GM11168 (cell line): Measurements from ENCODE around the gene OPA3.

Experiments
- in situ Hi-C: fragments of 300-500 bp; cut with MboI; formaldehyde crosslinking; loops from one replicate; pipeline ENCODE4 v1.12.0; 2022; ENCODE audit warnings: low sequenced_read_pairs; ENCODE audit not compliant: unreplicated experiment

Gene OPA3

DNA sequence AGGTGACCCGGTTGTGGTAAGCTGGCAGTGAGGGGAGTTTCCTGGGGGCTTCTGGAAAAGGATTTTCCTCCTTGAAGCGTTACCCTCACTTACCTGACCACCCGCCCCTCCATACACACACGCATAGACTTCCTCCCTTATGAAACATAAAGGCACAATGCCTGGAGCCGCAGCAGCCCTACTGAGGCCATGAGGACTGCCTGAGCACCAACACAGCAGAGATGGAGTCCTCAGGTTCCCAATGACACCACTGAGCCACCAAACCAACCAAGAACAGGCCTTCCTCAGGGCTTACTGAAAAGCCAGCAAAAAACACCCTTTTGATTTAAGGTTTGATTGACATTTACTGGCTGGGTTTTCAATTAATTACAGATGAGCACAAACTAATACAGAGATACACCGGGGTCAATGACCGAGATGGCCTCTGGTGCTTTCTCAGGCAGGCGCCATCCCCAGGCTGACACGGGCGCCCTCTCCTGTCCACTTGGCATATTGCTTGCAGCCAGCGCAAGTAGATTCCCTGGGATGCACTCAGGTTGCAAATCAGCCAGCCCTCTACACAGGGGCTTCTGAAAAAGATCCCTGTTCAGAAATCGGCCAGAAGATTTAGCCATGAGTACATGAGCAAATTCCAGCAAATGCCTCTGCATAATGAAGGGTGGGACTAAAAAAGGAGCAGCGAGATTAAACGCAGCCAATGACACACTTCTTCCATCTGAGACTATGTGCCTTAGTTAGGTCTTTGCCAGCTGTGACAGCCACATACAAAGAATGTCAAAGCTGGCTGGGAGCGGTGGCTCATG lies 14.8 kb downstream of the OPA3 start:
- in situ Hi-C loops: no loop called here

DNA sequence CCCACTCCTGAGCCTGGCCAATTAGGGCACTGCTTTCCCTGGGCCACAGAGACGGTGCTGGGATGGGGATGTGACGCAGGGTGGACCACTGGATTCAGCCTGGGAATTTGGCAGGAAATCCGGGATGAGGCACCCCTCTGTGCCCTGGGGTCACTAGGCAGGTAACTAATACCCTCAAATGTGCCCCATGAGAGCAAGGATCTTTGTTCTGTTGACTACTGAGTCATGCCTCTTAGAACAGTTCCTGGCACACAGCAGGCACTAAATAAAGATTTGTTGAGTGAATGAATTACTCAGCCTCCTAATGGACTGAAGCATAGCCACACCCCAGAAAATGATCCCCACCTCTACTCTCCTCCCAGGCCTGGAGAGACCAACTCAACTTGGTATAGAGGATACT lies 15.9 kb downstream of the OPA3 start:
- in situ Hi-C loops: no loop called here

- in situ Hi-C loops: no loop called here
Observed at GRCh38 chr19:45567609-45568008, 17.0 kb downstream of the OPA3 start.

GRCh38 chr19:45564131-45564780 lies 20.3 kb downstream of the OPA3 start:
- in situ Hi-C loops: no loop called here

DNA sequence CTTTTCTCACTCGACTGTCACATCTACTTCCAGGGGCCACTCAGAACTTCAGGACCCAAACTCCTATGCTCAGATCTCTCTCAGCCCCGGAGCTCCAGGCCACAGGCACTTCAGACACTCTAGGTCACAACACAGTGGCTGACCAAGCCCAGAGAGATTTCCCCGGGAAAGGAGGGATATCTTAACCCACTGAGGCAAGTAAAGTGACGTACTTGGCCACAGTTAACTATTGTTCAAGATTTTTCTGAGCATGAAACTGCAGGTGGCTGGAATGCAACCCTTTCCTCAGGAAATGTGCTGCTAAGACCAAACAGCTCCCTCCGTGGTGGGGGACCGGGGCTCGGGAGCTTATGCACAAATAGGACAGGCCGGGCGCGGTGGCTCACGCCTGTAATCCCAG lies 23.9 kb downstream of the OPA3 start:
- in situ Hi-C loops: no loop called here

- in situ Hi-C loops: no loop called here
Observed at GRCh38 chr19:45560038-45560437, 24.6 kb downstream of the OPA3 start.

DNA sequence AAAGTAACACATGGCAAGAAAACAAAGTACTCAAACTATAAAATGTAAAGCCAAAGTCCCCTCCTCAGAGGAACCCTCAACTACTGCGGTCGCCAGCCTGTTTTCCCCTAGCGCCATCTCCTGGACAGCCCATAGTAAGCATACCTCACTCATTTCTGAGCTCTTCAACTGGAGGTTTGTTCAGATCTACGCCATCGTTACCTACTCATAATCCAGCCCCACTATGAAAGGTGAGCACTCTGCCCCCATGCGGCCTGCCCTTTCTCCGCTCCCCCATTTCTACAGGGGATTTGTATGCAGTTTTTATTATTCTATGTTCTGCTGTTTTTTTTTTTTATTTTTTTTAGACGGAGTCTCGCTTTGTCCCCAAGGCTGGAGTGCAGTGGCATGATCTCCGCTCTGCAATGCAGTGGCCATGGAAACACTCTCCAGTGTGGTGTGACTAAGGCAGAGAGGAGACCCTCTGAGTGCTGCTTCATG lies 26.2 kb downstream of the OPA3 start:
- in situ Hi-C loops: loop anchor here (5.0 kb wide), 1 partner anchor 36 kb away; no protein-coding TSS in a partner anchor

DNA sequence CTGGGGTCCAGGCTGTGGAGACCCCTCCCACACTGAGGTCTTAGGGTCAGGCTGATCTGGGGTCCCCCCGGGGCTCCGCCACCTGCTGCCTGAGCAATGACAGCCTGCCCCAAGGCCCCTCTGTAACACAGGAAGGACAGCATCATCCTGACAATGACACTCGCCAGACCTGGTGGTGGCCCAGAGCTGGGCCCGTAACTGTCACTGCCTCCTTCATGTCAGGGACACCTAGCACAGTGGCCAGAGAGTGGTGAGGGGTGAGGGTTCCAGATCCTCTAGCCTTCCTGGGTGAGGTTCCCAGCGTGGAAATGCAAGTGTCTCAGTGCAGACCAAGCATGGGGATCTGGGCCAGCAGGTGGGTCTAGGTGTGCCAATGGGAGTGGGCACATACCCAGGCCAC lies 27.8 kb downstream of the OPA3 start:
- in situ Hi-C loops: loop anchor here (5.0 kb wide), 1 partner anchor 35 kb away; no protein-coding TSS in a partner anchor

- in situ Hi-C loops: no loop called here
Observed at GRCh38 chr19:45554481-45554880, 30.1 kb downstream of the OPA3 start.

GRCh38 chr19:45553464-45553863 lies 31.1 kb downstream of the OPA3 start:
- in situ Hi-C loops: no loop called here

DNA sequence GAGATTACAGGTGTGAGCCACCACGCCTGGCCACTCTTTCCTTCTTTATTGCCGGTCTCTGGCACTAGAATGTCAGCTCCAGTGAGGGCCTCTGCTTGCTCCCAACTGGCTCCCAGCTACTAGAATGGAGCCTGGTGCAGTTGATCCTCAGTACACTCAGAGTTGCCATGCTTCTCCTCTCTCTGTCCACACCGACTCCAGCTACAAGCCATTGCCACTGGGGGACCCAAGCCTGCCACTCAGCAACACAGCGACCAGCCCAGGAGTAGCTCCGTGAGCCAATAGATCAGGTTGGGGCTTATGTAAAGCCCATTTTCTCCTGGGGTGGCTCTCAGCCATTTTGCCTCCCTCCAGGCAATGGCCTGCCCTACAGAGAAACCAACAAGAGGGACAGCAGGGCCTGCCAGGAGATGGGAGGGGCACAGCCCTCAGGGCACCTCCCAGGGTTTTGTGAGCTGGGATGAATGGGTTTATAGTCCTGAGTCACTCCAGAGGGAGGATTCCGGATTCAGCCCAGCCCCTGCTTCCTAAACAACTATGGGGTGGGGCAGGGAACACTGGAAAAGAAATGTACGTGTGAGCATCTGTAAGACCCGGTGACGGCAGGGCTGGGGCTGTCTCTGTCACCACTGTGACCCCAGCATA lies 36.5 kb downstream of the OPA3 start:
- in situ Hi-C loops: no loop called here

- in situ Hi-C loops: no loop called here
Observed at GRCh38 chr19:45547211-45547770, 37.3 kb downstream of the OPA3 start.

DNA sequence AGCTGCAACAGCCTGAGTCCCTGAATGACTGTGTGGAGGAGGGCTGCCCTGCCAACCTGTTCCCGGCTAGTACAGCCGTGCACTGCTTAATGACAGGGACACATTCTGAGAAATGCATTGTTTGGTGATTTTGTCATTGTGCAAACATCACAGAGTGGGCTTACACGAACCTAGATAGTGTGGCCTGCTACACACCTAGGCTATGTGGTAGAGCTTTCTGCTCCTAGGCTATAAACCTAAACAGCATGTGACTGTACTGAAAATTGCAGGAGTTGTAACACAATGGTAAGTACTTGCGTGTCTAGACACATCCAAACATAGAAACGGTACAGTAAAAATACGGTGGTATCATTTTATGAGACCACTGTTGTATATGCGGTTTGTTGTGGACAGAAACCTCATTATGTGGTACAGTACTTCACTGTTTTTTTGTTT lies 42.4 kb downstream of the OPA3 start:
- in situ Hi-C loops: no loop called here

DNA sequence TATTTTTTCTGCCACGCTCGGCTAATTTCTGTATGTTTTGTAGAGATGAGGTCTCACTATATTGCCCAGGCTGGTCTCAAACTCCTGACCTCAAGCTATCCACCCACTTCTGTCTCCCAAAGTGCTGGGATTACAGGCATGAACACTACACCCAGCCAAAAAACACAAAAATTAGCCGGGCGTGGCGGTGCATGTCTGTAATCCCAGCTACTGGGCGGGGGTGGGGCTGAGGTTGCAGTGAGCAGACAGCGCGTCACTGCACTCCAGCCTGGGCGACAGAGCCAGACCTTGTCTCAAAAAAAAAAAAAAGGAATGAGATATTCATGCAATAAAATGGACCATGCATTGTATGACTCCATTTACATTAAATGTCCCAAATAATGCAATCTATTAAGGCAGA lies 45.1 kb downstream of the OPA3 start:
- in situ Hi-C loops: no loop called here

DNA sequence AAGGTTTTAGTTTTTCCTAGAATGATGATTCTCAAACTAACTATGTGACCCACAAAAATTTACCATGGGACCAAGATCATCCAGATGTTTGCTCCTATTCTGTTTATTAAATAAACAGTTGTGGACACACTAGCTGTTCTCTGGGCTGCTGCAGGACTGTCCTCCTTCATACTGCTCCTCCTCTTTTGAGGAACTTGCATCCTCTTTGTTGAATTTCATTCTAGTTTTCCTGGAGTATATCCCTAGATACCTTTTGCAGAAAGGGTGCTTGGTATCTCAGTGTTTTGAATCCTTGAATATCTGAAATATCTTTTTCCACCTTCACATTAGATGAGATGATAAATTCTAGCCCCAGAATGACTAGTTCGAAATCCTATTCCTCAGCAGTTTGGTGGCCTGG lies 53.3 kb downstream of the OPA3 start:
- in situ Hi-C loops: no loop called here

DNA sequence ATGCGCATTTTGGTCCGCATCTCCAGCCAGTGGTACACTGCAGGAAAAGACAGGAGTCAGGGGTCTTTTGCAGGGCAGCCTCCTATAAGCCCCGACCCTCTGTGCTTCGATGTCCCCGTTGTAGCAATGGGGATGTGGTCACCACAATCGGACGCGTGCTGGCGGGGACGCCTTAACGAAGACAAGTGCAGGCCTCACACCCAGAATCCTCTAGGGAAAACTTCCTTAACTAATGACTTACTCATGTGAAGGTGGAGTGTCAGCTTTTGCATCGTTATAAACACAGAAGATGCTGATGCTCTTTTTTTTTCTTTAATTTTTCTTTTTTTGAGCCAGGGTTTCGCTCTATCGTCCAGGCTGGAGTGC lies 55.2 kb downstream of the OPA3 start:
- in situ Hi-C loops: no loop called here

- in situ Hi-C loops: no loop called here
Observed at GRCh38 chr19:45528744-45529419, 55.7 kb downstream of the OPA3 start.

DNA sequence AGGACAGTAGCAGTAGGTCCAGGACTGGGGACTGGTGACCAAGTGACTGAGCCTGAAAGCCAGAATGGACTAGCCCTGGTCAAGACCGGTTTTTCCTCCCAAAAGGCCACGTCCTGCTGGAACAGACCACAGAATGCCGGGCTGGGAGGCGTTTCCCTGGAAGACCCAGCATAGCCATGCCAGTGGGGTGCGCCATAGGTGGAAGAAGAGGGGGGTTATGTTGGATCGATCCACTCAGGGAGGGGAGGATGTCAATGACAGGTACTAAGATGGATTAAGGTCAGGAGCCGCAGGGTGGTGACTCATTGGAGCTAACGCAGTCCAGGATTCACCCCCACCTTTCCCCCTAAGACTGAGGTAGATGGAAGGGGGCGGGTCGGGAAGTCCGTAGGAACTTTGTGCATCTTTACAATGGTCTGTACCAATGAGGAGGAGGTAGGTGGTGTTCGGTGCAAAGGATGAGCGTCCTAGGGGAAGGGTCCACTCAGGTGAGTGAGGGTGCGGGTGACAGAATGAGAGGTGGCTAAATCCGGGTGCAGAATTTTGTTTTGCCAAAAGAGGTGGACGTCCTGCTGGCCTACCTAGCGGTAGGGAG lies 56.4 kb downstream of the OPA3 start:
- in situ Hi-C loops: no loop called here

GRCh38 chr19:45527731-45528130 lies 56.9 kb downstream of the OPA3 start:
- in situ Hi-C loops: no loop called here

- in situ Hi-C loops: no loop called here
Observed at GRCh38 chr19:45526971-45527370, 57.6 kb downstream of the OPA3 start.
